Measurements from ENCODE around the gene KCND3. TPM values are rescaled to one million over a fixed set of nuclear protein-coding genes. Genes with fewer than 3 reads are reported as not detected.

KCND3 gene
- polyA plus RNA-seq, 1 donor (not counting 4 experiments of a cell fraction or from before 2014, with no cell fraction given): 0.21 TPM

GRCh38 chr1:111895017-111895416, 94.5 kb downstream of the KCND3 start:
- FAIRE-seq: no peak

GRCh38 chr1:111894497-111894896, 95.0 kb downstream of the KCND3 start:
- Histone ChIP-seq H3K27ac (ENCODE audit: control insufficient read depth, insufficient read depth, low read length) (no peak overlapping the region), H4K20me1 (ENCODE audit: control insufficient read depth, extremely low read depth, insufficient read depth, low read length) (no peaks in the 10 kb centered on the region), H3K36me3 (ENCODE audit: control insufficient read depth in 2 of 2, extremely low read depth in 1 of 2, insufficient read depth in 2 of 2, low read length in 2 of 2) (no peaks in the 10 kb centered on the region), H3K9ac (ENCODE audit: control insufficient read depth, extremely low read depth, insufficient read depth, low read length) (no peak overlapping the region), H3K4me3 (ENCODE audit: control insufficient read depth in 2 of 3, extremely low read depth in 1 of 3, insufficient read depth in 2 of 3, low read depth in 1 of 3, low read length in 3 of 3) (no peak overlapping the region), H3K79me2 (ENCODE audit: control insufficient read depth, insufficient read depth, low read length) (no peaks in the 10 kb centered on the region), H3K4me1 (ENCODE audit: control insufficient read depth, extremely low read depth, insufficient read depth, low read length) (no peaks in the 10 kb centered on the region), H3K9me3 (ENCODE audit: control insufficient read depth, low read depth, low read length) (no peaks in the 10 kb centered on the region), H2AFZ (ENCODE audit: control insufficient read depth, low read length) (no peak overlapping the region), H3K9me1 (ENCODE audit: control insufficient read depth, extremely low read depth, insufficient read depth, low read length) (no peaks in the 10 kb centered on the region), H3K27me3 (ENCODE audit: control insufficient read depth, extremely low read depth, insufficient read depth, low read length) (peaks cover 11% of the 10 kb centered on the region), H3K4me2 (ENCODE audit: control insufficient read depth, extremely low read depth, insufficient read depth, low read depth, low read length) (no peak overlapping the region)
- no peak for DNase-seq (ENCODE audit: low read depth, low spot score)
- dilution Hi-C loops (cut with MboI; ENCODE audit: extremely low pct_ligation_motif_present, low sequenced_read_pairs): no loop called here
- TF ChIP-seq CTCF (optimal IDR thresholded peaks at IDR 0.05 in 1 of 3, IDR thresholded peaks at IDR 0.05 in 1 of 3, conservative IDR thresholded peaks at IDR 0.05 in 1 of 3; ENCODE audit: extremely low read depth in 1 of 3, insufficient read depth in 2 of 3, low read length in 3 of 3) (no peak), EZH2 (IDR thresholded peaks at IDR 0.05; ENCODE audit: low read length) (no peak)
- FAIRE-seq: no peak

More at GRCh38 chr1:111895017-111895416, 94.5 kb downstream of the KCND3 start:
- Histone ChIP-seq H3K4me1 (ENCODE audit: control insufficient read depth, extremely low read depth, insufficient read depth, low read length) (no peaks in the 10 kb centered on the region), H2AFZ (ENCODE audit: control insufficient read depth, low read length) (no peak overlapping the region), H3K79me2 (ENCODE audit: control insufficient read depth, insufficient read depth, low read length) (no peaks in the 10 kb centered on the region), H3K9me3 (ENCODE audit: control insufficient read depth, low read depth, low read length) (no peaks in the 10 kb centered on the region), H3K4me2 (ENCODE audit: control insufficient read depth, extremely low read depth, insufficient read depth, low read depth, low read length) (no peak overlapping the region), H3K27ac (ENCODE audit: control insufficient read depth, insufficient read depth, low read length) (no peak overlapping the region), H3K36me3 (ENCODE audit: control insufficient read depth in 2 of 2, extremely low read depth in 1 of 2, insufficient read depth in 2 of 2, low read length in 2 of 2) (no peaks in the 10 kb centered on the region), H3K9me1 (ENCODE audit: control insufficient read depth, extremely low read depth, insufficient read depth, low read length) (no peaks in the 10 kb centered on the region), H3K9ac (ENCODE audit: control insufficient read depth, extremely low read depth, insufficient read depth, low read length) (no peak overlapping the region), H3K27me3 (ENCODE audit: control insufficient read depth, extremely low read depth, insufficient read depth, low read length) (peaks cover 11% of the 10 kb centered on the region), H4K20me1 (ENCODE audit: control insufficient read depth, extremely low read depth, insufficient read depth, low read length) (no peaks in the 10 kb centered on the region), H3K4me3 (ENCODE audit: control insufficient read depth in 2 of 3, extremely low read depth in 1 of 3, insufficient read depth in 2 of 3, low read depth in 1 of 3, low read length in 3 of 3) (no peak overlapping the region)
- no peak for TF ChIP-seq CTCF (optimal IDR thresholded peaks at IDR 0.05 in 1 of 3, IDR thresholded peaks at IDR 0.05 in 1 of 3, conservative IDR thresholded peaks at IDR 0.05 in 1 of 3; ENCODE audit: extremely low read depth in 1 of 3, insufficient read depth in 2 of 3, low read length in 3 of 3)
- TF ChIP-seq EZH2 (IDR thresholded peaks at IDR 0.05; ENCODE audit: low read length): no peak
- no peak for DNase-seq (ENCODE audit: low read depth, low spot score)
- dilution Hi-C loops (cut with MboI; ENCODE audit: extremely low pct_ligation_motif_present, low sequenced_read_pairs): no loop called here

Measured in keratinocyte (primary cell).